Lower lobe of right lung (tissue), 2 donors: ENCODE data around the gene PCSK2. TPM values are rescaled to one million over a fixed set of nuclear protein-coding genes. Genes with fewer than 3 reads are reported as not detected.

ENCODE experiments used
- ATAC-seq, 2 donors: fragments of 200-7000 bp; cut with Tn5 transposase; one replicate each; pipeline ENCODE4 v1.9.1; 2020 to 2022; ENCODE audit warnings: mild to moderate bottlenecking in 2 of 2, moderate library complexity in 2 of 2
- DNase-seq: peaks from one replicate; pipeline ENCODE4 v3.0.0-alpha.2; 2020
- H3K27ac ChIP-seq: fragments of 200-600 bp; one replicate; pipeline ENCODE4 v1.8.0; 2022
- H3K27me3 ChIP-seq: fragments of 200-600 bp; one replicate; pipeline ENCODE4 v1.8.0; 2022; ENCODE audit warnings: low read depth
- H3K36me3 ChIP-seq: fragments of 200-600 bp; one replicate; pipeline ENCODE4 v1.8.0; 2022; ENCODE audit warnings: mild to moderate bottlenecking
- H3K4me1 ChIP-seq: fragments of 200-600 bp; one replicate; pipeline ENCODE4 v1.8.0; 2022
- H3K4me3 ChIP-seq: fragments of 200-600 bp; one replicate; pipeline ENCODE4 v1.8.0; 2022; ENCODE audit warnings: mild to moderate bottlenecking
- H3K9me3 ChIP-seq: fragments of 200-600 bp; one replicate; pipeline ENCODE4 v1.8.0; 2022
- CTCF ChIP-seq: fragments of 200-600 bp; IDR thresholded peaks from one replicate; pipeline ENCODE4 v1.8.0; 2022; ENCODE audit warnings: antibody characterized with exemption, mild to moderate bottlenecking
- intact Hi-C: fragments of 100-400 bp; cut with DNase I; formaldehyde crosslinking; loops from one replicate; pipeline ENCODE4 v1.11.0; 2022
- total RNA-seq: library from RNA; stranded (reverse); fragmentation: NEBNext Ultra II Directional; extraction: Animal tissue kit (Norgen Biotek cat#: 25700); gene quantifications from one replicate; pipeline ENCODE4 v1.2.1, GENCODE V29; 2021
- donor health status: DM: no; HTN: yes; CAD: no; lungs with severe emphysema.

PCSK2 gene
- total RNA-seq, 1 donor from 2014 or later, result 38.8 TPM

- Histone ChIP-seq H3K4me3 (no peak overlapping the region), H3K36me3 (no peaks in the 10 kb centered on the region), H3K4me1 (no peaks in the 10 kb centered on the region), H3K27ac (no peak overlapping the region), H3K27me3 (peaks cover 16% of the 10 kb centered on the region), H3K9me3 (no peaks in the 10 kb centered on the region)
- no peak for DNase-seq
- TF ChIP-seq CTCF, result no peak
- no peak for ATAC-seq
- intact Hi-C loops, result no loop called here
Observed at GRCh38 chr20:17453592-17453991, 226.8 kb downstream of the PCSK2 start.

GRCh38 chr20:17456279-17456678 is 229.4 kb downstream of the PCSK2 start:
- Histone ChIP-seq H3K27ac (no peak overlapping the region), H3K4me1 (no peaks in the 10 kb centered on the region), H3K9me3 (no peaks in the 10 kb centered on the region), H3K36me3 (no peaks in the 10 kb centered on the region), H3K4me3 (no peak overlapping the region), H3K27me3 (peaks cover 15% of the 10 kb centered on the region)
- ATAC-seq (no peak), DNase-seq (no peak)
- intact Hi-C loops, result no loop called here
- no peak for TF ChIP-seq CTCF

- no peaks in the 10 kb centered on the region for H3K4me1 ChIP-seq
- no peak for TF ChIP-seq CTCF
- no peak overlapping the region for H3K4me3 ChIP-seq
- H3K27ac ChIP-seq, result no peak overlapping the region
- intact Hi-C loops, result no loop called here
- H3K36me3 ChIP-seq, result no peaks in the 10 kb centered on the region
- DNase-seq, result no peak
- H3K9me3 ChIP-seq, result no peaks in the 10 kb centered on the region
- peaks cover 12% of the 10 kb centered on the region for H3K27me3 ChIP-seq
- ATAC-seq, result no peak
Observed at GRCh38 chr20:17457079-17457478, 230.2 kb downstream of the PCSK2 start.

- H3K4me3 ChIP-seq, result no peak overlapping the region
- H3K36me3 ChIP-seq, result no peaks in the 10 kb centered on the region
- TF ChIP-seq CTCF, result no peak
- ATAC-seq (no peak), DNase-seq (no peak)
- no peak overlapping the region for H3K27ac ChIP-seq
- H3K4me1 ChIP-seq, result no peaks in the 10 kb centered on the region
- intact Hi-C loops, result no loop called here
- H3K27me3 ChIP-seq, result peaks cover 7% of the 10 kb centered on the region
- no peaks in the 10 kb centered on the region for H3K9me3 ChIP-seq
Observed at GRCh38 chr20:17457588-17458190, 230.8 kb downstream of the PCSK2 start.

- no peak for DNase-seq
- Histone ChIP-seq H3K27ac (no peak overlapping the region), H3K36me3 (no peaks in the 10 kb centered on the region), H3K4me3 (no peak overlapping the region), H3K27me3 (peaks cover 6% of the 10 kb centered on the region), H3K4me1 (no peaks in the 10 kb centered on the region), H3K9me3 (no peaks in the 10 kb centered on the region)
- intact Hi-C loops, result no loop called here
- no peak for ATAC-seq
- no peak for TF ChIP-seq CTCF
Observed at GRCh38 chr20:17460119-17460518, 233.3 kb downstream of the PCSK2 start.
